OCI-LY1 (cell line): ENCODE measurements around the gene B4GALT5.

Source experiments
- EZH2 ChIP-seq: fragments of 200-600 bp; sonication (generic), shearing (Covaris generic); IDR thresholded peaks from 2 replicates; pipeline ENCODE4 v1.8.0; 2017; ENCODE audit warnings: borderline replicate concordance, mixed run types, mild to moderate bottlenecking, antibody characterized with exemption, low read length, moderate library complexity, mixed read lengths
- TF ChIP-seq, protein P1 (sequence below): fragments of 200-600 bp; sonication (generic), shearing (Covaris generic); IDR thresholded peaks from 2 replicates; pipeline ENCODE4 v1.5.1; 2017; ENCODE audit warnings: mild to moderate bottlenecking, antibody characterized with exemption, low read length, moderate library complexity, mixed read lengths

DNA sequence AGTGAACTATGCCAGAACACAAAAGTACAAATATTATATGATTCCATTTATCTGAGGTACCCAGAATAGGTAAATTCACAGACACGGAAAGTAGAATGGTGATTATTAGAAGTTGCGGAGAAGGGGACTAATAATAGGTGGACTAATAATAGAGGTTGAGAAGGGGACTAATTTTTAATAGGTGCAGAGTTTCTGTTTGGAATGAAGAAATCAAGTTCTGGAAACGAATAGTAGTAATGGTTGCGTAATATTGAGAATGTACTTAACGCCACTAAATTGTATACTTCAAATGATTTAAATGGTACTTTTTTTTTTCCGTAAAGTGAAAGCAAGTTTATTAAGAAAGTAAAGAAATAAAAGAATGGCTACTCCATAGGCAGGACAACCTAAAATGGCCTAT lies 33.2 kb downstream of the B4GALT5 start:
- TF ChIP-seq, protein P1, sequence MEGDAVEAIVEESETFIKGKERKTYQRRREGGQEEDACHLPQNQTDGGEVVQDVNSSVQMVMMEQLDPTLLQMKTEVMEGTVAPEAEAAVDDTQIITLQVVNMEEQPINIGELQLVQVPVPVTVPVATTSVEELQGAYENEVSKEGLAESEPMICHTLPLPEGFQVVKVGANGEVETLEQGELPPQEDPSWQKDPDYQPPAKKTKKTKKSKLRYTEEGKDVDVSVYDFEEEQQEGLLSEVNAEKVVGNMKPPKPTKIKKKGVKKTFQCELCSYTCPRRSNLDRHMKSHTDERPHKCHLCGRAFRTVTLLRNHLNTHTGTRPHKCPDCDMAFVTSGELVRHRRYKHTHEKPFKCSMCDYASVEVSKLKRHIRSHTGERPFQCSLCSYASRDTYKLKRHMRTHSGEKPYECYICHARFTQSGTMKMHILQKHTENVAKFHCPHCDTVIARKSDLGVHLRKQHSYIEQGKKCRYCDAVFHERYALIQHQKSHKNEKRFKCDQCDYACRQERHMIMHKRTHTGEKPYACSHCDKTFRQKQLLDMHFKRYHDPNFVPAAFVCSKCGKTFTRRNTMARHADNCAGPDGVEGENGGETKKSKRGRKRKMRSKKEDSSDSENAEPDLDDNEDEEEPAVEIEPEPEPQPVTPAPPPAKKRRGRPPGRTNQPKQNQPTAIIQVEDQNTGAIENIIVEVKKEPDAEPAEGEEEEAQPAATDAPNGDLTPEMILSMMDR: no peak
- no peak for TF ChIP-seq EZH2
